Prostate gland (tissue), 2 donors: Measurements from ENCODE around the gene FBXL7. TPM values are rescaled to one million over a fixed set of nuclear protein-coding genes. Genes with fewer than 3 reads are reported as not detected.

ENCODE experiments used
- DNase-seq: peaks from one replicate; pipeline ENCODE4 v3.0.0-alpha.2; 2019; ENCODE audit warnings: low spot score
- H3K27ac ChIP-seq, 2 donors: fragments of 200-600 bp; sonication (generic); 2 replicates each; pipeline ENCODE4 v1.5.1; 2017 to 2019
- H3K27me3 ChIP-seq: fragments of 200-600 bp; sonication (generic); replicated peaks from 2 replicates; pipeline ENCODE4 v1.5.1; 2019; ENCODE audit not compliant: insufficient read depth
- H3K36me3 ChIP-seq, 2 donors: fragments of 200-600 bp; sonication (generic); 1 replicate in 1 of 2; 2 replicates in 1 of 2; pipeline versions ENCODE4 v1.5.1 to v1.8.1; 2017 to 2019
- H3K4me1 ChIP-seq: fragments of 200-600 bp; sonication (generic); replicated peaks from 2 replicates; pipeline ENCODE4 v1.5.1; 2019
- H3K4me3 ChIP-seq, 2 donors: fragments of 200-600 bp; sonication (generic); 2 replicates each; pipeline ENCODE4 v1.5.1; 2017 to 2019
- H3K9me3 ChIP-seq: fragments of 200-600 bp; sonication (generic); 2 replicates; pipeline ENCODE4 v1.5.1; 2017
- CTCF ChIP-seq, 4 experiments: fragments of 200-600 bp in 2 of 4; fragments of 450-650 bp in 2 of 4; sonication (generic) in 2 of 4; IDR thresholded peaks; 1 replicate in 3 of 4; 2 replicates in 1 of 4; pipeline ENCODE4 v1.5.1; 2016 to 2019; ENCODE audit warnings: antibody characterized with exemption in 4 of 4, mild to moderate bottlenecking in 2 of 4, moderate library complexity in 2 of 4
- POLR2A ChIP-seq: fragments of 450-650 bp; IDR thresholded peaks from one replicate; pipeline ENCODE4 v1.6.1; 2016; ENCODE audit warnings: antibody characterized with exemption, mild to moderate bottlenecking
- POLR2AphosphoS5 ChIP-seq: sonication (generic); formaldehyde crosslinking; IDR thresholded peaks from one replicate; pipeline ENCODE4 v1.6.1; 2017; ENCODE audit warnings: antibody characterized with exemption
- WGBS: methylation state at CpG from one replicate; pipeline ENCODE4 v1.1.5; 2018; 5-methylcytosine and 5-hydroxymethylcytosine counted together
- intact Hi-C: fragments of 100-400 bp; cut with DNase I; formaldehyde crosslinking; loops from one replicate; pipeline ENCODE4 v1.14.2; 2022
- total RNA-seq, 2 donors: library from RNA; depleted of rRNA; stranded (reverse); fragments of >200 nt; gene quantifications; one replicate each; pipeline ENCODE4 v1.1.0, GENCODE V29; 2016

FBXL7 gene
- total RNA-seq, 2 donors from 2014 or later, result 21.2 to 24.2 TPM

- Histone ChIP-seq H3K4me3 (no peak overlapping the region), H3K4me1 (no peaks in the 10 kb centered on the region), H3K36me3 (no peaks in the 10 kb centered on the region), H3K27me3 (no peaks in the 10 kb centered on the region), H3K27ac (no peak overlapping the region), H3K9me3 (no peaks in the 10 kb centered on the region)
- no peak for DNase-seq
- TF ChIP-seq POLR2A, result no peak
- TF ChIP-seq CTCF (IDR thresholded peaks at IDR 0.05), result no peak
- TF ChIP-seq POLR2AphosphoS5, result no peak
- intact Hi-C loops, result no loop called here
- 94% methylated on average over 3 of the region's 3 CpGs for WGBS
These were observed 344.9 kb downstream of the FBXL7 start for GRCh38 chr5:15844871-15845270.

- Histone ChIP-seq H3K4me3 (no peak overlapping the region), H3K36me3 (no peaks in the 10 kb centered on the region), H3K27ac (no peak overlapping the region), H3K27me3 (no peaks in the 10 kb centered on the region), H3K9me3 (no peaks in the 10 kb centered on the region), H3K4me1 (no peaks in the 10 kb centered on the region)
- intact Hi-C loops, result no loop called here
- TF ChIP-seq POLR2A (no peak), CTCF (IDR thresholded peaks at IDR 0.05) (no peak), POLR2AphosphoS5 (no peak)
- 50% methylated on average over 5 of the region's 5 CpGs for WGBS
- DNase-seq, result no peak
These were observed 350.6 kb downstream of the FBXL7 start for GRCh38 chr5:15850536-15850935.

- H3K27me3 ChIP-seq, result no peaks in the 10 kb centered on the region
- DNase-seq, result no peak
- 18% methylated on average over 6 of the region's 6 CpGs for WGBS
- no peak overlapping the region for H3K4me3 ChIP-seq
- no peak overlapping the region for H3K27ac ChIP-seq
- intact Hi-C loops, result no loop called here
- no peaks in the 10 kb centered on the region for H3K4me1 ChIP-seq
- no peaks in the 10 kb centered on the region for H3K36me3 ChIP-seq
- no peaks in the 10 kb centered on the region for H3K9me3 ChIP-seq
- TF ChIP-seq POLR2AphosphoS5 (no peak), POLR2A (no peak), CTCF (IDR thresholded peaks at IDR 0.05) (no peak)
These were observed 351.0 kb downstream of the FBXL7 start for GRCh38 chr5:15850939-15851341.

GRCh38 chr5:15852217-15852616 lies 352.2 kb downstream of the FBXL7 start:
- TF ChIP-seq POLR2AphosphoS5 (no peak), POLR2A (no peak), CTCF (IDR thresholded peaks at IDR 0.05) (no peak)
- Histone ChIP-seq H3K27me3 (no peaks in the 10 kb centered on the region), H3K9me3 (no peaks in the 10 kb centered on the region), H3K4me3 (no peak overlapping the region), H3K27ac (no peak overlapping the region), H3K4me1 (no peaks in the 10 kb centered on the region), H3K36me3 (no peaks in the 10 kb centered on the region)
- DNase-seq, result no peak
- 85% methylated on average over 3 of the region's 3 CpGs for WGBS
- intact Hi-C loops, result no loop called here

- Histone ChIP-seq H3K36me3 (no peaks in the 10 kb centered on the region), H3K4me3 (no peak overlapping the region), H3K4me1 (no peaks in the 10 kb centered on the region), H3K27me3 (no peaks in the 10 kb centered on the region), H3K27ac (no peak overlapping the region), H3K9me3 (no peaks in the 10 kb centered on the region)
- no peak for DNase-seq
- TF ChIP-seq POLR2AphosphoS5 (no peak), CTCF (IDR thresholded peaks at IDR 0.05) (no peak), POLR2A (no peak)
- intact Hi-C loops, result no loop called here
- 87% methylated on average over 1 of the region's 1 CpG for WGBS
These were observed 353.0 kb downstream of the FBXL7 start for GRCh38 chr5:15852949-15853348.
